GM19372 (cell line): ENCODE measurements around the gene TMEM131.
"Not testable (repeated sequence)": the region's sequence is repeated elsewhere in the genome, so short reads cannot be mapped to it uniquely, and the experiment has no call there.

ENCODE experiments used
- ATAC-seq: cut with Tn5 transposase; IDR thresholded peaks from one replicate; pipeline ENCODE4 v1.9.1; 2021; ENCODE audit warnings: mild to moderate bottlenecking, low read depth, moderate library complexity; ENCODE audit not compliant: unreplicated experiment

Gene TMEM131

DNA sequence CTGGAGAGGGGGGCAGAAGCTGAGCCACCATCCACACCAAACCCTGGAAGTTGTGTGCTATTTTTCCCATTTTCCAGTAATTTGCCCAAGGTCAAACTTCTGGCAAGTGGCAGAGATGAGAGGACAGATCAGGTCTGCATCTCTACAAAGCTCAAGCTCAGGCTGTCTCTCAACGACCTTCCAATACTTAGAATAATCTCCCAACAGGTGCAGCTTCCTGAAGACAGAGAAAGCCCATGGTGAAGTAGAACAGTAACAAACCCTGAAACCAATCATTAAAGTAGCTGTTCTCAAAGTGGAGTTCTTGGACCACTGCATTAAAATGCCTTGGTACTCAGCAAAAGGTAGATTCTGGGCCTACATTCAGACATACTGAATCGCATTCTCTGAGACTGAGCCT lies 37.6 kb downstream of the TMEM131 start:
- no peak for ATAC-seq

DNA sequence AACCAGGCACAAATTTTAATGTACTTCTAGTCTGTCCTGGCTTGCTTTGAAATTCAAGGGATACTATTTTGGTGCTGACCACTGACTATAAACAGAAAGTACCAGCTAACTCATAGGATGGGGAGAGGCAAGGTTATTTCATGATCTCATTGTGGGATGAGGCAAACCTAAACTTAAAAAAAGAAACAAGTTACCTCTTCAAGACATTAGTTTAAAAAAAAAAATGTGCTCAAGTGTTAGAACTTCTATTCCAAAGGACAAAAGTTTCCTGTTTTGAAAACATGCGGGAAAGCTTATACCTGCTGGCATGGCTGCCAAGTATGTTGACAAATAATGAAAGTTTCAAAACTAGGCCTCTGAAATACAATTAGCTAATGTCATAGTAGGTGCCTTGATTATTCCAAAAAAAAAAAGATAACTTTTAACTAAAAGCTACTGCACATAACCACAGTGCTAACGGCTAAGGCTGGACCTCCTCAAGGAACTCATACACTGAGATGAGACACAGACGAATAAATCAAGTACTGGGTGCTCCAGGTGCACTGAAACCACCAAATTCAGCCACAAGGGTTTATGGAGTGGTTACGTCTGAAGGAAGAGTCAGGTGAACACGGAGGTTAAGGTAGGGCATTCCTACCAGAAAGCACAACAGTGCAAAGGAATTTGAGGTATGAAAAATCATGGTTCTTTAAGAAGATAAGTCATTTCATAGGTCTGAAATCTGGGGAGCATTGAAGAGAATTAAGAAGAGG lies 38.1 kb downstream of the TMEM131 start:
- no peak for ATAC-seq

DNA sequence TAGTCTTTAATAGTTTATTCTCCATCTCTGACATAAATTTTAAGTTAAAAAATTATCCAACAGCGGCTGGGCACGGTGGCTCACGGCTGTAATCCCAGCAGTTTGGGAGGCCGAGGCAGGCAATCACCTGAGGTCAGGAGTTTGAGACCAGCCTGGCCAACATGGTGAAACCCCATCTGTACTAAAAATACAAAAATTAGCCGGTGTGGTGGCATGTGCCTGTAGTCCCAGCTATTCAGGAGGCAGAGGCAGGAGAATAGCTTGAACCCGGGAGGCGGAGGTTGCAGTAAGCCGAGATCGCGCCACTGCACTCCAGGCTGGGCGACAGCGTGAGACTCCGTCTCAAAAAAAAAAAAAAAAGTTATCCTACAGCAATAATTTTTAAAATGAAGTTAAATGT lies 39.0 kb downstream of the TMEM131 start:
- not testable (repeated sequence) for ATAC-seq

- no peak for ATAC-seq
Observed at GRCh38 chr2:97953853-97954252, 41.9 kb downstream of the TMEM131 start.

GRCh38 chr2:97952357-97952756 lies 43.4 kb downstream of the TMEM131 start:
- ATAC-seq = no peak

DNA sequence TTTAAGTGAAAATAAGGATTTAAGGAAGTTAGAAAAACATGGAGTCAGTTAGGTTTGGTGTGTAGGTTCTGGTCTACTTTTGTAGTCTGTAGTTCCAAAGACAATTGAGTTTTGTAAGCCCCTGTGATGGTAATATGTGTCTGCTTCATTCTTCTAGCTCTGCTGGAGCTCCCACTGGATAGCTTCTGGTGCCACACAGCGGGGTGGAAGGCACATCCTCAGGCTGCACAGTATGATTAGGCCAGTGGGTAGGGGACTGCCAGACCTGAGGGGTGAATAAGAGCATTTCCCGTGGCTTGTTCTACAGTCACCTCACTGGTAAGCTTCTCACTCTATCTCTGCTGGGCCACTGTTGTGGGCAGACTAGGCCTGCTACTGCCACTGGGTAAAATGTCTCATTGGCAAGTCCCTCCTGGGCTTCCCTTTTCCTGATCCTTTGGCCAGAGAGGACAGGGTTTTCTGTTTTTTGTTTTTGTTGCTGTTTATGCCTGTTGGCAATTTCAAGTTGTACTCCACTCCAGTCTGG lies 44.5 kb downstream of the TMEM131 start:
- ATAC-seq = no peak

DNA sequence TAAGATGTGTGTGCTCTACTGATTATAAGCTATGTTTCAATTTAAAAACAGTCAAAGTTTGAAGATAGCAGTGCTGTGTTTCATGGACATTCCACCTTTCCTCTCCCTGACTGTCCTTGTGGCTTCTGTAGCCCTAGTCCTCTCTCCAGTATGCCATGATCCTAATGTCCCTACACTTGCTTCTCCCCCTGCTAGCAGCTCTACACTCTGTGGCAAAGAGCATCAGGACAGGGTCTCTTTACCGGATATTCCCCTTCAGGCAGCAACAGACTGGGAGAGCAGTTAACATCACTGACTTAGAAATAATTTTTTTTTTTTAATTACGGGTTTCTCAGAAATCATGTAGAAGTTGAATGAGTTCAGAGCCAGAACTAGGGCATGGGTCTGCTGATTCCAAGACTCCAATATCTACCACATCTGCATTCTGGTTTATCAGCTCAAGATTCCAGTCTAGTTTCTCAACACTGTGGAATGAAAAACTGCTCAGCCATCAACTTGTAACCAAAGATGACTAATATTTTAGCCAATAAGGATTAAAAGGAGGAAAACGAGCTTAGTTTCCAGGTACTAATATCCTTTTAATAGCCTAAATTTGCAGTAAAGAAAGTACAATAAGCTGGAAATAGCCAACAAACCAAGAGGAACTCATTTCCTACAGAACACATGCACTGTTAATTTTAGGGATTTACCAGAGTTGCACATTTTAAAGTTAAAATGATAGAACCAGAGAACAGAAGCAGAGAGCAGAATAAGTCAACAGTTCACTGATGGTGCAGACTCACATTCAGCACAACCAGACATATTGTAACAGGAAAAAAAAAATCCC lies 45.2 kb downstream of the TMEM131 start:
- no peak for ATAC-seq

DNA sequence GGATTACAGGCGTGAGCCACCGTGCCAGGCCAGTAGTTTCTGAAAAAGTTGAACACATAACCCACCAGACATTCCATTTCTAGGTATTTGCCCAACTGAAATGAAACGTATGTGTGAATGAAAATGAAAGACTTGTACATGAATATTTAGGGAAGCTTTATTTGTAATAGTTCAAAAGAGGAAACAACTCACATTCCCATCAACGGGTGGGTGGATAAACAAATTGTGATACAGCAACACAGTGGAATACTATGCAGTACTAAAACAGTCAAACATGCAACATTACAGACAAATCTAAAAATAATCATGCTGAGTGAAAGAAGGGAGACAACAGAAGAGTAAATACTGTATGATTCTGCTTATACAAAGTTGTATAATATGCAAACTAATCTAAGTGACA lies 46.8 kb downstream of the TMEM131 start:
- no peak for ATAC-seq

- no peak for ATAC-seq
Observed at GRCh38 chr2:97945791-97946190, 50.0 kb downstream of the TMEM131 start.

GRCh38 chr2:97936881-97937280 lies 58.9 kb downstream of the TMEM131 start:
- ATAC-seq = no peak

GRCh38 chr2:97936199-97936598 lies 59.5 kb downstream of the TMEM131 start:
- ATAC-seq = peak; percentile 45

DNA sequence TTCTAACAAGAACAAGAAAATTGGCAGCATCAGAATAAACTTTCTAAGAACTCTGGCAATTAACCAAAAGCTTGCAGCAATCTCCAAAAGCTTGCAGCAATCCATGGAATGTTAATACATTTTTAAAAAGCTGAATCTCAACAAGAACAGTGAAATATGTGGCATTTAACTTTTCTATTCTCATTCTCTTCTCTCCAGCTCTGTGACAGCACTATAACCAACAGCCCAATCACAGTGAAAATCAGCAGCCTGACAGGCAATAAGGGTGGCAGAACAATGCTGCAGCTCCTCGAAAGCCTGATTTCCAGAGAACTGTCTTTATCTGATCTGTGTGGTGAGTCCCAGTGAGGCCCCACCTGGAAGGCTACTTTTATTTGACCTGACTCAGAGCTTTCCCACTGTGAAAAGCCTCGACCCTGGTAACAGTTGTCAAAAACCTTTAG lies 60.0 kb downstream of the TMEM131 start:
- ATAC-seq = peak; percentile 7

GRCh38 chr2:97932975-97933662 lies 62.6 kb downstream of the TMEM131 start:
- ATAC-seq = no peak

DNA sequence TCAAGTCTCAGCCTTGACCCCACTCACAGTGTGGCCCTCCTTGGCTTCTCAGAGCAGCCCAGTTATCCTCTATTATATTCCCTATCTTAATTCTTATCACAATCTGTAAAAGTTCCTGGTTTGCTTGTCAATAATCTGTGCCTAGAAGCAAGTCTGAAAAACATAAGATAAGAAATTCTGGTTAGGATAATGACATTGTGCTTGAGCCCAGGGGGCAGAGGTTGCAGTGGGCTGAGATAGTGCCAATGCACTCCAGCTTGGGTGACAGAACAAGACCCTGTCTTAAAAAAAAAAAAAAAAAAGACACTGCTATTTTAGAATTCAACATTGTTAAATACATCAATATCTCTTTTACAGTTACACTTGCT lies 63.9 kb downstream of the TMEM131 start:
- no peak for ATAC-seq

DNA sequence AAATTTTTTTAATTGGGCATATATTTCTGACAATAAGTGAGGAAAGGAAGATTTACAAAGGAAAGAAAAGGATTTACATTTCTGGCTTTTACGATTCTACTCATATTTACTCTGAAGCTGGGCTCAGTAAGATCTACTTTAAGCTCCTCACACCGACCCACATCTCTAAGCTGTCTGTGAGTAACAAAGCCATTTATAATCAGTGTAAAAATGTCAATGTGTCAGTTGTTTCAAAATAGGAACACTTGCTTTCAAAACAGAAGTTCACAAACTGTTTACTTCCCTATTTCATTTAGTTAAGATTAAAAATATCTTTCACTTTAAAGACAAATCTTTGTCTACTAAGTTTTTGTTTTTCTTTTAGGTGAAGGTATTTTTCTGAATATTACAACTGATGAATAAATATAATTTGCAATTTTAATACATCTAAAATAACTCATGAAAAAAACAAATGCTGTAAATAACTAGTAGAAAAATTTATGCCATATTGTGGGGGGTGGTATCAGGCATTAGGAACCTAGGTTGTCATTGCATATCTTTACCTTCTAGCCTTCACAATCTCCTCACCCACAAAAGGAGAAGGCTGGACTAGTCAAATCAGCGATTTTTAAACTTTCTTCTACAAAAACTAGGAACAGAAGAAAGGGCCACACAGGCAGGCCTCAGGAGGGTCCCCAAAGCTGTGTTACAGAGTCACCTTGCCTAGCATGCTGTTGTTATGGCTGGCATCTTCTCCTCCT lies 64.5 kb downstream of the TMEM131 start:
- ATAC-seq = peak; percentile 42

- no peak for ATAC-seq
Observed at GRCh38 chr2:97928591-97928990, 67.2 kb downstream of the TMEM131 start.

GRCh38 chr2:97926946-97927345 lies 68.8 kb downstream of the TMEM131 start:
- no peak for ATAC-seq

GRCh38 chr2:97924194-97924593 lies 71.6 kb downstream of the TMEM131 start:
- ATAC-seq = no peak

- no peak for ATAC-seq
Observed at GRCh38 chr2:97919858-97920257, 75.9 kb downstream of the TMEM131 start.

DNA sequence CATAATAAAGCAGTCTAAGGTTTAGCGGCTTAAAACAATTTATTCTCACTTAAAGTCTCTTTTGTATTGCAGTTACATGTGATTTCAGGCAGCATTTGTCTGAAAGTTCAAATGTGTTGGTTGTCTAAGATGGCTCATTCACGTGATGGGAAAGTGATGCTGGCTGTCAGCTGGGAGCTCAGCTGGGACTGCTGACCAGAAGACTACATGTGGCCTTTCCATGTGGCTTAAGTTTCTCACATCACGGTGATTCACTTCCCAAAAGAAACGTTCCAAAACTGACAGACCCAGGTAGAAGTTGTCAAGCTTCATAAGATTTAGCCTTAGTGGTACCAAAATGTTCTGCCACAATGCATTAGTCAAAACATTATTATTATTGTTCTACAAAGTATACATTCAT lies 76.9 kb downstream of the TMEM131 start:
- ATAC-seq = no peak
